Heart left ventricle (tissue), 13 donors: ENCODE results near the gene FGFRL1.

ENCODE experiments used
- CTCF ChIP-seq, 12 donors: fragments of 200-600 bp; sonication (generic) in 4 of 12; IDR thresholded peaks; one replicate each; pipeline versions ENCODE4 v1.5.0 to v1.8.0; 2018 to 2022; ENCODE audit warnings: antibody characterized with exemption in 12 of 12, mild to moderate bottlenecking in 5 of 12
- POLR2A ChIP-seq, 2 donors: fragments of 450-650 bp; IDR thresholded peaks; one replicate each; pipeline ENCODE4 v1.6.1; 2017; ENCODE audit warnings: antibody characterized with exemption in 2 of 2, mild to moderate bottlenecking in 2 of 2, moderate library complexity in 2 of 2
- donor health status: ischemic (EF 13 %, LVEDD 7.1; RV severe dilation, severe dysfunction).
- donor health status: DM: no; HTN: yes; CAD: no.
- donor health status: DM: no; HTN: no; CAD: no.
- donor health status: ischemic (EF 25% LVEDD 6.9; RV normal size, moderate dysfunction).
- donor health status: ischemic (EF 25% LVEDD 5.7; RV mildly dilated, moderate dysfunction).
- donor health status: ischemic (EF 35%, LVEDD 5.7; RV mildly dilated, moderate dysfunction).
- donor health status: nonischemic (EF 11% LVEDD 7.7; RV severe dilation, severe dysfunction).
- donor health status: DM: yes; HTN: yes; CAD: no.
- donor health status: PGD.
- donor health status: ischemic (EF 29% LVEDD 5.4; RV normal size, mild dysfunction).
- donor health status: nonischemic (EF 23%, LVEDD 6.1; RV moderate dilation, normal function).

GRCh38 chr4:974668-975067, 36.8 kb upstream of the FGFRL1 start:
- TF ChIP-seq CTCF (IDR thresholded peaks at IDR 0.05) (no peak), POLR2A (IDR thresholded peaks at IDR 0.05) (no peak)
